Type B pancreatic cell (in vitro differentiated cells): ENCODE data around the gene ATP5F1C. TPM values are rescaled to one million over a fixed set of nuclear protein-coding genes. Genes with fewer than 3 reads are reported as not detected.
"Not testable (repeated sequence)": the region's sequence is repeated elsewhere in the genome, so short reads cannot be mapped to it uniquely, and the experiment has no call there.

Experiments used
- DNase-seq: peaks from one replicate; pipeline ENCODE4 v3.0.0; 2021; ENCODE audit warnings: mixed read lengths; ENCODE audit not compliant: unreplicated experiment; ENCODE audit errors: extremely low spot score
- H3K27ac Mint-ChIP-seq: 2 replicates; pipeline ENCODE4 v1.8.0; 2021; ENCODE audit warnings: mild to moderate bottlenecking, mixed read lengths
- H3K27me3 Mint-ChIP-seq: 2 replicates; pipeline ENCODE4 v1.8.0; 2021; ENCODE audit warnings: mixed read lengths
- H3K36me3 Mint-ChIP-seq: 2 replicates; pipeline ENCODE4 v1.8.0; 2021; ENCODE audit warnings: mixed read lengths
- H3K4me1 Mint-ChIP-seq: one replicate; pipeline ENCODE4 v1.8.0; 2021; ENCODE audit warnings: mixed read lengths; ENCODE audit not compliant: unreplicated experiment
- H3K4me3 Mint-ChIP-seq: 2 replicates; pipeline ENCODE4 v1.8.0; 2021; ENCODE audit warnings: mild to moderate bottlenecking, mixed read lengths
- H3K9me3 Mint-ChIP-seq: 2 replicates; pipeline ENCODE4 v1.8.0; 2021; ENCODE audit warnings: mixed read lengths
- total RNA-seq: library from RNA; stranded (reverse); gene quantifications from 2 replicates; pipeline ENCODE4 v1.2.1, GENCODE V29; 2021; ENCODE audit warnings: low replicate concordance
- TF ChIP-seq, protein P1 (sequence below): fragments of 200-600 bp; sonication (generic); conservative IDR thresholded peaks from 2 replicates; pipeline ENCODE4 v1.5.0; 2021; ENCODE audit warnings: antibody characterized with exemption, mild to moderate bottlenecking

ATP5F1C gene
- total RNA-seq, 1 donor from 2014 or later: 244 TPM

DNA sequence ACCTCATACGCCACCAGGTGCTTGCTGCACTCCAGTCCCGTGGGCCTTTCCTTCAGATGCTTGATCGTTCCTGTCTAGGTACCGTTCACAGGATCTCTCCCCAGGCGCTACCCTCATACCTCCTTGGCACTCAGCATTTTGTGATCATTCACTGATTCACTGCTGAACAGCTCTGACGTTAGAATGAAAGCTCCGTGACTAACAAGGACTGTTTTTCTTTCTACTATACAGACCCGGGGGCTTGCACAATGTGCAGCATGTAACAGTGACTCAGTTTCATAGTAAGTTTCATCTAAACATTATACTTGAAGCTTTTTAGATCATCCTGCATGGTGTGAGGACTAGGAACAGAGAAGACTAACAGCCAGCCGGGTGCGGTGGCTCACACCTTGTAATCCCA, 20.8 kb upstream of the ATP5F1C start:
- no peak for DNase-seq
- no peaks in the 10 kb centered on the region for H3K4me1 Mint-ChIP-seq
- H3K4me3 Mint-ChIP-seq: no peak overlapping the region
- H3K27ac Mint-ChIP-seq: no peak overlapping the region
- peaks cover 27% of the 10 kb centered on the region for H3K36me3 Mint-ChIP-seq
- no peaks in the 10 kb centered on the region for H3K9me3 Mint-ChIP-seq
- no peaks in the 10 kb centered on the region for H3K27me3 Mint-ChIP-seq
- TF ChIP-seq, protein P1, sequence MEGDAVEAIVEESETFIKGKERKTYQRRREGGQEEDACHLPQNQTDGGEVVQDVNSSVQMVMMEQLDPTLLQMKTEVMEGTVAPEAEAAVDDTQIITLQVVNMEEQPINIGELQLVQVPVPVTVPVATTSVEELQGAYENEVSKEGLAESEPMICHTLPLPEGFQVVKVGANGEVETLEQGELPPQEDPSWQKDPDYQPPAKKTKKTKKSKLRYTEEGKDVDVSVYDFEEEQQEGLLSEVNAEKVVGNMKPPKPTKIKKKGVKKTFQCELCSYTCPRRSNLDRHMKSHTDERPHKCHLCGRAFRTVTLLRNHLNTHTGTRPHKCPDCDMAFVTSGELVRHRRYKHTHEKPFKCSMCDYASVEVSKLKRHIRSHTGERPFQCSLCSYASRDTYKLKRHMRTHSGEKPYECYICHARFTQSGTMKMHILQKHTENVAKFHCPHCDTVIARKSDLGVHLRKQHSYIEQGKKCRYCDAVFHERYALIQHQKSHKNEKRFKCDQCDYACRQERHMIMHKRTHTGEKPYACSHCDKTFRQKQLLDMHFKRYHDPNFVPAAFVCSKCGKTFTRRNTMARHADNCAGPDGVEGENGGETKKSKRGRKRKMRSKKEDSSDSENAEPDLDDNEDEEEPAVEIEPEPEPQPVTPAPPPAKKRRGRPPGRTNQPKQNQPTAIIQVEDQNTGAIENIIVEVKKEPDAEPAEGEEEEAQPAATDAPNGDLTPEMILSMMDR: no peak

DNA sequence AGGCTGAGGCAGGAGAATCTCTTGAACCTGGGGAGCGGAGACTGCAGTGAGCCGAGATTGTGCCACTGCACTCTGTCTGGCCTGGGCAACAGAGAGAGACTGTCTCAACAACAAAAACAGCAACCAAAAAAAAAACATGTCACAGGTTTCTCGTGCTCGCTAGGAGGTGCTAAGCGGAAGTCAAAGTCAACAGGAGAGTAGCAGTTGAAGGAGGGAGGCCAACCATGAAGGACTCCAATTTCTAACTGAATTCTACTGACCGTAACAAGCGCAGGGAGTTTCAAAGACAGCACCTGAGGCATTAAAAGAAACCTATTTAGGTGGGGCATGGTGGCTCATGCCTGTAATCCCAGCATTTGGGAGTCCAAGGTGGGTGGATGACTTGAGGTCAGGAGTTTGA, 19.6 kb upstream of the ATP5F1C start:
- H3K27ac Mint-ChIP-seq: no peak overlapping the region
- no peaks in the 10 kb centered on the region for H3K27me3 Mint-ChIP-seq
- H3K36me3 Mint-ChIP-seq: peaks cover 21% of the 10 kb centered on the region
- no peak for DNase-seq
- H3K4me3 Mint-ChIP-seq: no peak overlapping the region
- TF ChIP-seq, protein P1: no peak
- H3K9me3 Mint-ChIP-seq: no peaks in the 10 kb centered on the region
- no peaks in the 10 kb centered on the region for H3K4me1 Mint-ChIP-seq

DNA sequence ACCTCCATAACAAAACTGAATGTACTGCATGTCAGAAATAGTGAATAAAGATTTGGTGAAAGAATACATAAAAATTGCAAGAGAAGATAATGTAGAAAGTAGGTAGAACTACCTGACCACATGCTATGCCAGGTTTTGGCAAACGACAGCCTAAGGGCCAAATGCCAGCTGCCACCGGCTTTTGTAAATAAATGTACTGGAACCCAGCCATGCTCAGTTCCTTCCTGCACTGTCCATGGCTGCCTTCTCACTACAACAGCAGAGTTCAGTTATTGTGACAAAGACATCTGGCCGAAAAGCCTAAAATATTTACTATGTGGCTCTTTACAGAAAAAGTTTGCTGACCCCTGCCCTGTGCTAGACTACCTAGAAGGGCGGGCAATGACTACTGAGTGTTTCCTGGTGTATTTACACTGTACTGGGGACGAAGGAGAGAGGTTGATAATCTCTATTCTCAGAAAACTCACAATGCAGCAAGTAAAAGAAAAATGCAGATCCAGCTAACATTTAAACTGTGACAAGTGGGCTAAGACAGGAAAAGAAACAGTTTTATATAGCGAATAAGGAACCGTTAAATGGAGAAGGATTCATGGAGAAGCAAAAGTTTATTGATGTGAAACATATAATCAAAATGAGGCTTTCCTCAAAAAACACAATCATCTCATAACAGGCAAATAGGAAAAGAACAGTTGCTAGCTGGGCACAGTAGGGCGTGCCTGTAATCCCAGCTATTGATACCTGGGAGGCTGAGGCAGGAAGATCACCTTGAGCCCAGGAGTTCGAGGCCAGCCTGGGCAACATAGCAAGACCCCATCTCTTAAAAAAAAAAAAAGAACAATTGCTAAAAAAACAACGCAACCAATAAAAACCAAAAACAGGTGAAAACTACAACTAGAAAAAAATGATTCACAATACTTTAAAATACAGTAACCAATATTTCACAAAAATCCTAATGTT, 13.9 kb upstream of the ATP5F1C start:
- Mint-ChIP-seq H3K27ac (no peak overlapping the region), H3K4me3 (no peak overlapping the region), H3K27me3 (no peaks in the 10 kb centered on the region), H3K9me3 (no peaks in the 10 kb centered on the region), H3K4me1 (no peaks in the 10 kb centered on the region), H3K36me3 (peaks cover 25% of the 10 kb centered on the region)
- TF ChIP-seq, protein P1: no peak
- DNase-seq: no peak

DNA sequence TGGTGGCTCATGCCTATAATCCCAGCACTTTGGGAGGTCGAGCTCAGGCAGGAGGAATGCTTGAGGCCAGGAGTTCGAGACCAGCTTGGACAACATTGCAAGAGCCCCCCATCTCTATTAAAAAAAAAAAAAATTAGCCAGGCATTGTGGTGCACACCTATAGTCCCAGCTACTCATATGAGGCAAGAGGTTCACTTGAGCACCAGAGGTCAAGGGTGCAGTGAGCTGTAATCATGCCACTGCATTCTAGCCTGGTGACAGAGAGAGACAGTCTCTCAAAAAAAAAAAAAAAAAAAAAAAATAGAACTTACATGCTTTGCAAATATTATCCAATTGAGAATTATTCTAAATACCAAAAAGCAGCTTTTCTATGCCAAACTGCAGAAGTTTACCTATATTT, 11.2 kb upstream of the ATP5F1C start:
- Mint-ChIP-seq H3K4me3 (no peak overlapping the region), H3K4me1 (no peaks in the 10 kb centered on the region)

DNA sequence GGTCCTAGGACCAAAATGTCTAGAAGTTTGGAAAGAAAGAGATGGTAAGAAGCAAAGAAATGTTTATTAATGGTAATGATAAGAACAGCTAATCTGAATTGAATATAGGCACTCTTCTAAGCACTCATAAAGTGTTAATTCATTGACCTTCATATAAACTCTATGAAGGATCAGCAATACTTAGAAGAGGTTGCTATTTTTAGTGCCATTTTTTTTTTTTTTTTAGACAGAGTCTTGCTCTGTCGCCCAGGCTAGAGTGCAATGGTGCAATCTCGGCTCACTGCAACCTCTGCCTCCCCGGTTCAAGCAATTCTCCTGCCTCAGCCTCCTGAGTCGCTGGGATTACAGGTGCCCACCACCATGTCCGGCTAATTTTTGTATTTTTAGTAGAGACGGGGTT, 5.8 kb upstream of the ATP5F1C start:
- H3K4me1 Mint-ChIP-seq: peaks cover 11% of the 10 kb centered on the region
- H3K27me3 Mint-ChIP-seq, H3K4me3 Mint-ChIP-seq, DNase-seq, H3K27ac Mint-ChIP-seq, H3K9me3 Mint-ChIP-seq: not testable (repeated sequence)
- H3K36me3 Mint-ChIP-seq: peaks cover 24% of the 10 kb centered on the region

More for the DNA sequence above, 11.2 kb upstream of the ATP5F1C start:
- DNase-seq: no peak
- no peaks in the 10 kb centered on the region for H3K9me3 Mint-ChIP-seq
- no peaks in the 10 kb centered on the region for H3K27me3 Mint-ChIP-seq
- TF ChIP-seq, protein P1: no peak
- no peak overlapping the region for H3K27ac Mint-ChIP-seq
- H3K36me3 Mint-ChIP-seq: peaks cover 29% of the 10 kb centered on the region

DNA sequence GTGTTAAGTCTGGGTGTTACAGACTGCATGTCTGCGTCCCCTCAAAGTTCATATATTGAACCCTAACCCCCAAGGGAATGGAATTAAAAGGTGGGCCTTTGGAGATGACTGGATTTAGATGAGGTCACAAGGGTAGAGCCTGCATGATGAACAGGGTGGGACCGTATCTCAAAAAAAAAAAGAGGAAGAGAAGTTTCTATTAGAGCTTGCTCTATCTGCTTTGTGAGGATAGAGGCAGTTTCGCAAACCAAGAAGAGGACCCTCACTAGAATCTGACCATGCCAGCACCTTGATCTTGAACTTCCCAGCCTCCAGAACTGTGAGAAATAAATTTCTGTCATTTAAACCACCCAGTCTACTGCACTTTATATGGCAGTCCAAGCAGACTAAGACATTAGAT, 1.5 kb upstream of the ATP5F1C start:
- H3K9me3 Mint-ChIP-seq: no peaks in the 10 kb centered on the region
- TF ChIP-seq, protein P1: no peak
- H3K4me3 Mint-ChIP-seq: no peak overlapping the region
- H3K36me3 Mint-ChIP-seq: peaks cover 10% of the 10 kb centered on the region
- H3K4me1 Mint-ChIP-seq: peaks cover 23% of the 10 kb centered on the region
- DNase-seq: no peak
- H3K27ac Mint-ChIP-seq: no peak overlapping the region
- H3K27me3 Mint-ChIP-seq: no peaks in the 10 kb centered on the region
